ENCODE measurements around the gene PNPLA7. TPM values are rescaled to one million over a fixed set of nuclear protein-coding genes. Genes with fewer than 3 reads are reported as not detected.

The PNPLA7 gene
- total RNA-seq, 1 experiment from 2014 or later: 1.8 TPM

GRCh38 chr9:137476856-137477255, 73.3 kb downstream of the PNPLA7 start:
- Histone ChIP-seq H4K20me1 (ENCODE audit: insufficient read depth) (no peaks in the 10 kb centered on the region), H3K9ac (ENCODE audit: low read length) (no peak overlapping the region), H2AFZ (ENCODE audit: low read depth, low read length, poor library complexity, severe bottlenecking) (no peak overlapping the region), H3K27me3 (ENCODE audit: insufficient read depth, low read length) (no peaks in the 10 kb centered on the region), H3K27ac (ENCODE audit: low read depth, low read length) (no peak overlapping the region), H3K9me3 (ENCODE audit: control insufficient read depth in 1 of 2, insufficient read depth in 1 of 2, low read depth in 1 of 2, low read length in 2 of 2) (peaks cover 8 to 11% of the 10 kb centered on the region in 2 experiments; a peak in 3 of 4 replicates), H3K4me3 (replicated peaks in 1 of 2; ENCODE audit: low read depth in 1 of 2, low read length in 2 of 2) (no peak overlapping the region), H3K36me3 (ENCODE audit: control insufficient read depth in 1 of 2, insufficient read depth in 2 of 2, low read length in 2 of 2) (no peaks in the 10 kb centered on the region), H3K4me1 (ENCODE audit: control insufficient read depth in 1 of 2, insufficient read depth in 2 of 2, low read length in 2 of 2) (peaks cover 0 to under 1% of the 10 kb centered on the region in 2 experiments; a peak in 1 of 4 replicates), H3K4me2 (ENCODE audit: low read length) (no peak overlapping the region), H3K9me2 (ENCODE audit: insufficient read depth) (no peaks in the 10 kb centered on the region), H3K79me2 (ENCODE audit: insufficient read depth, low read length) (no peaks in the 10 kb centered on the region)
- ChIA-PET POLR2A (no interaction called here), CTCF (no interaction called here), RAD21 (ENCODE audit: low non-redundant PET in 1 of 2, low total read pairs in 2 of 2, uncharacterized antibody in 2 of 2, unreplicated experiment in 2 of 2) (no interaction called here)
- ATAC-seq: no peak
- no peak for DNase-seq (ENCODE audit: low read depth, low spot score)
- BruUV-seq (replicated peaks): no TSS peak
- TF ChIP-seq POLR2AphosphoS5 (IDR thresholded peaks at IDR 0.05; ENCODE audit: low read depth, low read length) (no peak), SIN3A (IDR thresholded peaks at IDR 0.05; ENCODE audit: low read depth) (no peak), SP1 (IDR thresholded peaks at IDR 0.05; ENCODE audit: low read depth) (no peak)
- intact Hi-C loops (cut with micrococcal nuclease): no loop called here

- Histone ChIP-seq H3K4me1 (ENCODE audit: control insufficient read depth in 1 of 2, insufficient read depth in 2 of 2, low read length in 2 of 2) (no peaks in the 10 kb centered on the region), H3K27me3 (ENCODE audit: insufficient read depth, low read length) (no peaks in the 10 kb centered on the region), H4K20me1 (ENCODE audit: insufficient read depth) (no peaks in the 10 kb centered on the region), H3K9me2 (ENCODE audit: insufficient read depth) (no peaks in the 10 kb centered on the region), H3K9me3 (ENCODE audit: control insufficient read depth in 1 of 2, insufficient read depth in 1 of 2, low read depth in 1 of 2, low read length in 2 of 2) (peaks cover 8 to 11% of the 10 kb centered on the region in 2 experiments; a peak in 3 of 4 replicates), H3K36me3 (ENCODE audit: control insufficient read depth in 1 of 2, insufficient read depth in 2 of 2, low read length in 2 of 2) (no peaks in the 10 kb centered on the region), H3K79me2 (ENCODE audit: insufficient read depth, low read length) (no peaks in the 10 kb centered on the region), H3K4me2 (ENCODE audit: low read length) (no peak overlapping the region), H3K27ac (ENCODE audit: low read depth, low read length) (no peak overlapping the region), H2AFZ (ENCODE audit: low read depth, low read length, poor library complexity, severe bottlenecking) (no peak overlapping the region), H3K4me3 (replicated peaks in 1 of 2; ENCODE audit: low read depth in 1 of 2, low read length in 2 of 2) (no peak overlapping the region), H3K9ac (ENCODE audit: low read length) (no peak overlapping the region)
- TF ChIP-seq ZNF274 (IDR thresholded peaks at IDR 0.05; ENCODE audit: low read depth, low read length) (no peak), ELF1 (IDR thresholded peaks at IDR 0.05; ENCODE audit: borderline replicate concordance, low read depth) (no peak), MAX (IDR thresholded peaks at IDR 0.05) (no peak), YY1 (IDR thresholded peaks at IDR 0.05; ENCODE audit: extremely low read depth, insufficient replicate concordance, low read depth, low read length) (no peak), SRF (IDR thresholded peaks at IDR 0.05; ENCODE audit: low read depth) (no peak), EZH2phosphoT487 (IDR thresholded peaks at IDR 0.05; ENCODE audit: borderline replicate concordance) (no peak), SIN3A (IDR thresholded peaks at IDR 0.05; ENCODE audit: low read depth) (no peak)
- intact Hi-C loops (cut with micrococcal nuclease): no loop called here
- CTCF ChIA-PET: no interaction called here
- RAD21 ChIA-PET (ENCODE audit: low non-redundant PET in 1 of 2, low total read pairs in 2 of 2, uncharacterized antibody in 2 of 2, unreplicated experiment in 2 of 2): no interaction called here
- BruUV-seq (replicated peaks): no TSS peak
- ATAC-seq: no peak
- POLR2A ChIA-PET: no interaction called here
- DNase-seq (ENCODE audit: low read depth, low spot score): no peak
Measured at GRCh38 chr9:137475666-137476065, 74.5 kb downstream of the PNPLA7 start.
